GM18907 (cell line): Measurements from ENCODE around the gene KHDRBS1.
"Not testable (repeated sequence)": the region's sequence is repeated elsewhere in the genome, so short reads cannot be mapped to it uniquely, and the experiment has no call there.

Experiments used
- ATAC-seq: cut with Tn5 transposase; IDR thresholded peaks from one replicate; pipeline ENCODE4 v1.9.1; 2021; ENCODE audit warnings: mild to moderate bottlenecking, moderate library complexity; ENCODE audit not compliant: unreplicated experiment

KHDRBS1 gene

DNA sequence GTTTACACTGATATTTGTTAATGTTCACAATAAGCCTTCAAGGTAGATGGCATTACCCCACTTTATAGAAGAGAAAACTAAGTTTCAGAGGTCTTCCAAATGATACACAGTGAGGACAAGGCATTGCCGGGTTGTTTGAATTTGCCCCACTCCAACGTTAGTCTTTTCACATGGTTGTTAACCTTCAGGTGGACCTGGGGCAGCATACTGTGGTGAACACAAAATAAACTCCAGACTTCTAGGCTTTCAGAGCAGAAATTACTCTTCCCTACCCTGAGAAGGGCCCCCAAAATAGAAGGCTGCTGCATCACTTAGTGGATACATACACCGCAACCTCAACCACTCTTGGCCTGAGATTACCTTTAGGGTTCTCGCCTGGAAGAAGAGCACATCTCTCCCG, 3.4 kb upstream of the KHDRBS1 start:
- no peak for ATAC-seq

DNA sequence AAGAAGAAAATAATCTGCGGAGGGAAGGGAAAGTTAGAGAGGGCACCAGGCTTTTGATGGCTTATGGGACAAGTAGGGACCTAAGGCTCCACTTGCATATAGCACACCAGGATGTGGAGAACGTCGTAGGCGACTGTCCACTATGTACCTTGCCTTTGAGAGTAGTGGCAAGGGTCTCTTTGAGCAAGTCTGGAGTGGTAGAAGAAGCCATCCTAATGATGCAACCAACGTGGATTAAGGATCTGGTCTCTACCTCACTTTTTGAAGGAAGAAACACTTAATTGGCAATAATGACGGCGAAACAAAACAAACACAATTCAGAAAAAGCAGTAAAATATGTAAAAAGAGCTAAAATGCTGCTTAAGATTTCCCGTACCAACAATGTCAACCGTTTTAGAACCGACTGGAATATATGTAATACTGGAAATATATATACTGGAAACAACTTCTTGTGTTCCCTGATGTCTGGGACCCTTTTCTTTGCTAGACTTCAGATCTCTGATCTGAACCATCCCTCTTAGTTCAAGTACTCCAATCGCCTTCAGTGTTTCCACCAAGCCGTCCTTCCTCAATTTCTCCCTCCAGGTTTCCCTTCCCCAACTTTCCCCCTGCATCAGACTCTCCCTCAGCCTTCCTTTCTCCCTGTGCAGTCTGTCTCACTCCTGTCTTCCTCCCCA, 821 bp upstream of the KHDRBS1 start:
- no peak for ATAC-seq

DNA sequence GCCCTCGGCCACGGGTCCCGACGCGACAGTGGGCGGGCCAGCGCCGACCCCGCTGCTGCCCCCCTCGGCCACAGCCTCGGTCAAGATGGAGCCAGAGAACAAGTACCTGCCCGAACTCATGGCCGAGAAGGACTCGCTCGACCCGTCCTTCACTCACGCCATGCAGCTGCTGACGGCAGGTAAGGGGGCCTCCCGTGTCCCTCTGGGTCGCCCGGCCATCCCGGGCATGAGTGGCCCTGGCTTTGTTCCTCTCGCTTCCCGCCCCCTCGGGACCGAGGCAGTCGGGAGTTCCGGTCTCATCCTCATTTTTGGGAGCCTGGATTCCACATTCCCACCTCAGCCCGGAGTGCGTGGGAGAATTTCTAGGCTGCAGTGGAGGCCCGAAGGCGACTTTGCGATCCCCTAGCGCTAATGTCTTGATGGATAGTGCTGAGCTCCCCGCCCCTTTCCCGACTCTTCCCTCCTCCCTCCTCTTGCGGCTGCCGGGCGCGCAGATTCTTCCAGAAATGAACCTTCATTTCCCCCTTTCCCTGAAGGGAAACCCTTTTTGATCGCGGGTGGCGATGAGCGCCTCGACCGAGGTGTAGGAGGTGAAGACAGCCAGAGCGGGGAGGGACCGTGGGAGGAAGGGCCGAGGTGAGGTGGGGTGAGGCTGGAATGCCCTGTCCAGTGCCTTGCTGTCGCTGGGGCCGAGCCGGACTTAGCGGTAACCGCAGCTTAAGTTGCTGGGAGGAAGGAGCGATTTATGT, 705 bp downstream of the KHDRBS1 start:
- ATAC-seq = peak; percentile 38

DNA sequence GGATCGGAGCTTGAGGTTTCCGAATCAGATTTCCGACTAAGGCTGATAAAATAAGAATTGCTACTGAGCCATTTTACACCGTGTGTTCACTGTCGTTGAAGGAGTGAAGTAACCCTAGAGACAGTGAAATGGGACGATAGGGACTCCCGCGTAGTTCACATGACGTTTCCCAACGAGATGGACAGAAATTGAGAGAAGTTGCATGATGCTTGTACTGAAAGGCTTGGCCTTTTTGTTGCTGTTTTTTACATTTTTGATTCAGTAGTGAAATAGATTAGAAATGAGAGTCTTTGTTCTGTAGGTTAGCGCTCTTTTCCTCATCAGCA, 1.2 kb downstream of the KHDRBS1 start:
- ATAC-seq = no peak

DNA sequence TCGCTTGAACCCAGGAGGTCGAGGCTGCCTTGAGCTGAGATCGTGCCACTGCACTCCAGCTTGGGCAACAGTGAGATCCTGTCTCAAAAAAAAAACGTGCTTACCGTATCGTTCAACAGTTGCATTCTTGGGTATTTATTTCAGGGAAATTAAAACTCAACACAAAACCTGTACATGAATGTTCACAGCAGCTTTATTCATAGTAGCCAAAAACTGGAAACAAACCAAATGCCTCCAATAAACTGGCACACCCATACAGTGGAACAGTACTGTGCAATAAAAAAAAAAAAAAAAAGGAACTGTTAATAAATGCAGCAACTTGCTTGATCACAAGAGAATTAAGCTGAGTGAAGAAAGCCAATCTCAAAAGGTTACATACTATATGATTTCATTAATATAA, 6.7 kb downstream of the KHDRBS1 start:
- no peak for ATAC-seq

DNA sequence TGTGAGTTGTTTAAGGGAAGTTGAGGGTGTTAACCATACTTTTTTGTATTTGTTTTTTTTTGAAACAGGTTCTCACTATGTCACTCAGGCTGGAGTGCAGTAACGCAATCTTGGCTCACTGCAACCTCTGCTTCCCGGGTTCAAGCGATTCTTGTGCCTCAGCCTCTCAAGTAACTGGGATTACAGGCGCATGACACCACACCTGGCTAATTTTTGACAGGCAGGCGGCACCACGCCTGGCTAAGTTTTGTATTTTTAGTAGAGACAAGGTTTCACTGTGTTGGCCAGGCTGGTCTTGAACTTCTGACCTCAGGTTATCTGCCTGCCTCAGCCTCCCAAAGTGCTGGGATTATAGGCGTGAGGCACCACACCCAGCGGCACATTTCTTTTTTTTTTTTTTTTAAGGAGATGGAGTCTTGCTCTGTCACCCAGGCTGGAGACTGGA, 7.9 kb downstream of the KHDRBS1 start:
- not testable (repeated sequence) for ATAC-seq

DNA sequence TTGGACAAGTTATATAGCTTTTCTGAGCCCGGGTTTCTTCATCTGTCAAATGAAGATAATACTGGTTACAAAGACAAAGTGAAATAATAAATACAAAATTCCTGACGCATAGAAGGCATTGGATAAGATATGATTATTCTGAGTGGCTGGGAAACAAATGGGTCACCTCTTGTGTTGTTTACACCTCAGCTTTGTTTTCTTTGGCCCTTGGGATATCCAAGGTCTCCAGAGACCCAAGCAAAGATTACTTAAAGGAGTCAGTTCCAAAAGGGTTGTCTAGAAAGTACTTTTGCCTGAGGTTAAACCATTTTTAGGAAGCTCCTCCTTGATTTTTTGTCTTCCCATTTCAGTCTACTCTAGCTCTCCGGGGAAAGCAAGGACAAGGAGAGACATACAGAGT, 9.7 kb downstream of the KHDRBS1 start:
- ATAC-seq = no peak

DNA sequence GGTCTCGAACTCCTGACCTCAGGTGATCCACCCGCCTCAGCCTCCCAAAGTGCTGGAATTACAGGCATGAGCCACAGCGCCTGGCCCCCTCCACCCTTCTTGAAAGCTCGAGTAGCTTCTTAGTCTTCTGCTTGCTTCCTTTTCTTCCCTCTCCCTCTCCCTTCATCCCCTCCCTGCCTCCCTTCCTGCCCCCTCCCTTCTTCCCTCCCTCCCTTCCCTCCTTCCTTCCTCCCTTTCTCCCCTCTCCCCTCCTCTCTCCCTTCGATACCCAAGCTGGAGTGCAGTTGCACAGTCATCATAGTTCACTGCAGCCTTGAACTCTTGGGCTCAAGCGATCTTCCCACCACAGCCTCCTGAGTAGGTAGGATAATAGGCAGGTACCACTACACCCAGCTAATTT, 11.8 kb downstream of the KHDRBS1 start:
- no peak for ATAC-seq

DNA sequence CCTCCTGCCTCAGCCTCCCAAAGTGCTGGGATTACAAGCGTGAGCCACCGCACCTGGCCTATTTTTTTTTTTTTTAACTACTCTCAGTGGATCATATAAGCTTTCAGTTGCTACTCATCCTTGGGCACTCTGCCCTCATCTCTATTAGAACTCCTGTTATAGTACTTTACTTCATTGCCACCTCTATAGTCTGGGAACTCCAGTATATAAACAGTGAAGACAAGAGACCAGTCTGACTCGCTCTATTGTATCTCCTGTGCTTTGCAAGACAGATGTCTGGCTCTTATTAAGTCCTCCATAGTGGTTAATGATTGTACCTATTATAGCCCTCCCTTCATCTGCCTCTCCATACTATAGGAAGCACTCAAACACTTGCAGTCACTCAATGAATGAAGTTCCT, 15.1 kb downstream of the KHDRBS1 start:
- ATAC-seq = no peak

DNA sequence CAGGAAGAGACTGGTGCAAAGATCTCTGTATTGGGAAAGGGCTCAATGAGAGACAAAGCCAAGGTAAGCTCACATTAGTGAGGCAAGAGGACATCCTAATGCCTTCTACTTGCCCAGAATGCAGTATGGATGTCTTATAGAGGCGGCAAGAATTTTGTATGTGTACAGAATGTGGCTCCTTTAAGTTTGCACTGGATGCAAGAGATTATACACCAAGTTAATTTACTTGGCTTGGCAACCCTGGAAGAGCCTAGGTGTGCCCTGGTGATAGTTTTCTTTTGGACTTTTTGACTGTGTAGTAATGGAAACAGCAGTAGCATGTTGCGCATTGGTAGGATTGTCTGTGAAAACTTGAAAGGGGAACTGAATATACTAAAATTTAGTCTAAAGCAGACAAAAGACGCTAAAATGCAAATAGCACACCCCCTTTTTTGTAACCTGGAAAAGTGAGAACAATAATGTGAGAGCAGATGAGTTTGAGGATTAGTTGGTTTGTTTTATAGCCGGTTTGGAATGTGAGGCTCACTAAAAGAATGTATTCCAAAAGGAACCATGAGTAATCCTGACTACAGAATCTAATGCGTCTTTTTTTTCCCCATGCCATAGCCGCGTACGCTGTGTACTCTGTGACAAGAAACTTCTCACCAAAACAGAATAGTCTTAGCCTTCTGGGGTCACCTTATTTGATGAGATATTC, 18.1 kb downstream of the KHDRBS1 start:
- ATAC-seq = no peak

DNA sequence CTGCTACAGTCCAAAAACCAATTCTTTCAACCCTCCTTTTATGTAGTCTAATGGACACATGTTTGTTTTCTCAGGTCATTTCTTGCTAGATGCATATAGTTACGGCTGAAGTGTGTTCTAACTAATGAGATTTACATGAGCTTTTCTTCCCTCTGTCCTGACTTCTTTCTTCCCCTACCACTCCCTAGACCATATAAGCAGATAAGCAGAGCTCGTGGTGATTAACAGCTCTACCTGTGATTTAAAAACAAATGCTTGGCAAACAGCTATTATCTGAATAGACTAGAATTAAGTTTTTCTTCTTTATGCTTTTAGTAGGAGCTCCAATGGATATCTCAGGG, 18.6 kb downstream of the KHDRBS1 start:
- ATAC-seq = no peak

DNA sequence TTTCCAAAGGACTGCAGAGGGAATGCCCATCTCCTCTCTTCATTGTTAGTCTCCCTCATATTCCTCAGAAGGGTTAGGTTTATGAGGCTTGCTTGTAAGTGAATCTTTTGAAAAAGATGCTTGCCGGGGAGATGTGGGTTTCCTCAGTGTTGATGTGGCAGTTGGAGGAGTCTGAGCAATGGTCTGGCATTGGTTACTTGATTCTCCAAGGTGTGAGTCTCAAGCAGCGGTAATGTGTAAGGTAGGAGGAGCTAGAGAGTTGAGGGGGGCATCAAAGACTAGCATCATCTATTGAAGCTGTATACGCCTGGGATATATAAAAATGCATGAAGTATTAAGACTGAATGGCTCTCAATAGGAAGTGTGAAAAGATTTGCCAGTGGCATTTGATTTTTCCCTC, 21.5 kb downstream of the KHDRBS1 start:
- no peak for ATAC-seq

DNA sequence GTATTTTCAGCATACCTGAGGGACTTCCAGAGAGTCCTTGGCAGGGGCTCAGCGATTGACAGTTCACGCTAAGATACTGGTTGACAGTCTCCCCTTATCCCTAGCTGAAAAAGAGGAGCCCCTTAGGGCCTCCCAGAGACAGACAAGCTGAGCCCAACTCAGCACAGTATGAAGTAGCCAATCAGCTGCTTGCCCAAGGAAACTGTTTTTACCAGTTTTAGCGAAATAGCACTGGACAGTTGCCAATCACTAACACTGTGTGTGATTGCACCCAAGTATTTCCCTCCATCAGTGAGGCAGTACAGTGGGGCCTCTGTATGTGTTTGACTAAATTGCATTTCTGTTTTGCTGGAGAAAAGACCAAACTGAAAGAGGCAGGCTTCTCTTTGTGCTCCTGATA, 27.0 kb downstream of the KHDRBS1 start:
- ATAC-seq = no peak

DNA sequence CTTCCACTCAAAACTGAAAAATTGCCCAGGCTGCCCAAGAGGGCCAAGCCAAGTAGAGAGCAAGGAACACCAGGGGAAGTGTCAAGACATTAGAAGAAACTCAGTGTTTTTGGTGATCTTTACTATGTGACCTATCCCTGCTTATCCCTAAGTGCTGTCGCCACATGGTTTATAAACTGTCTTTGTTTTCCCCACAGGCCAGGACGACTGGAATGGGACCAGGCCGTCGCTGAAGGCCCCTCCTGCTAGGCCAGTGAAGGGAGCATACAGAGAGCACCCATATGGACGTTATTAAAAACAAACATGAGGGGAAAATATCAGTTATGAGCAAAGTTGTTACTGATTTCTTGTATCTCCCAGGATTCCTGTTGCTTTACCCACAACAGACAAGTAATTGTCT, 28.7 kb downstream of the KHDRBS1 start:
- no peak for ATAC-seq

DNA sequence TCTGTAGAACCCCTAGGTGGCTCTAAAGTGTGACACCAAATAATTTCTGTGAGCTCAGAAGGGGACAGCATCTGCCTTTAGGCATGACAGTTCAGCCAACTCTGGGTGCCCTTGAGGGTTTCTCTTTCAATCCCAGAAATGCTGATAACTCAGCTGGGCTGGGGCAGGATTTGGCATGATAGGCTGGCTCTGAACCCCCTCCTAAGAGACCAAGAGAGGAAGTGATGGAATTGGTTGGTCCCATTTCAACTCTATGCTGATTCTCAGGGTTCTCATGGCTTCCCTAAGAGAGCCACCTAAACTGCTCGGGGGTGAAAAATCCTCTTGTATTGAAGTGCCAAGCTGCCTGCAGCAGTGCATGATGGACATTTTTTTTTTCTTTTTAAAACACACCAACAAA, 30.6 kb downstream of the KHDRBS1 start:
- ATAC-seq = no peak

DNA sequence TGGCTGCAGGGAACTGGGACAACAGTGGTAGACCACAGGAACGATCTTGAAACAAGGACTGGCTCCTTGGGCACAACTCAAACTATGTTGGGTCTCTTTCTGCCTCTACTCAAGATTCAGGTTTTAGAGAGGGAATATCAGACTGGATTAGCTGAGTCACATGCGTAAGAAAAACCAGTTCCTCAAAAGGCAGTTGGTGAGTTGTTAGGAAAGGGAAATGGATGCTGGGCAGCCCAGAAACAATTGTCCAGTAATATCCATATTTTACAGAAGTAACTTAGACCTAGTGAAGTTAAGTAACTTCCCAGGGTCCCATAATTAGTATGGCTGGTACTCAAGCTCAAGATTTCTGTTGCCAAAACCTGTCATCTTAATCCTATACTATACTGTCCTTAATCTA, 32.1 kb downstream of the KHDRBS1 start:
- ATAC-seq = no peak

DNA sequence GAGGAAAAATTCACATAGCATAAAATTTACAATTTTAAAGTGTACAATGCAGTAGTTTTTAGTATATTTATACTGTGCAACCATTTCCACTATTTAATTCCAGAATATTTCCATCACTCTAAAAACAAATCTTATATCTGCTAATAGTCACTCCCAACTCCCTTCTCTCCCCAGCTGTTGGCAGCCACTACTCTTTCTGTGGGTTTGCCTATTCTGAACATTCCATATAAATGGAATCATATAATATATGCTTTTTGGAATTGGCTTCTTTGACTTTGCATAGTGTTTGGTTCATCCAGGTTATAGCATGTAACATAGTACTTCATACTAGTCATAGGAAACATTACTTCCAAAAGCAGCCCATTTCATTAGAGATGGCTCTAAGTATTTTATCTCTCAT, 34.0 kb downstream of the KHDRBS1 start:
- no peak for ATAC-seq

DNA sequence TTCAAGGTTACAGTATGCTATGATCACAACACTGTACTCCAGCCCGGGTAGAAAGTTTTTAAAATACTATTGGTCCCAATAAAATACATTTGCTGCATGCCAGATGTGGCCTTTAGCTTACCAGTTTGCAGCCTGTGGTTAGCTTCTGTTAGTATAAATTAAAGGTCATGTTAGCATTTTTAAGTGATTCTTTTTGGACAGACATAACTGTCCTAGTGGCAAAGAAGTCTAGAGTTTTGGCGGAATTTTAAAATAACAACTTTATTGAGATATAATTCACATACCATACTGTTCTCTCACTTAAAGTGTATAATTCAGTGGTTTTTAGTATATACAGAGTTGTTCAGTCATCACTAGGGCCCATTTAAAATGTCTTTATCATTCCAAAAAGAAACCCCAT, 34.8 kb downstream of the KHDRBS1 start:
- no peak for ATAC-seq

DNA sequence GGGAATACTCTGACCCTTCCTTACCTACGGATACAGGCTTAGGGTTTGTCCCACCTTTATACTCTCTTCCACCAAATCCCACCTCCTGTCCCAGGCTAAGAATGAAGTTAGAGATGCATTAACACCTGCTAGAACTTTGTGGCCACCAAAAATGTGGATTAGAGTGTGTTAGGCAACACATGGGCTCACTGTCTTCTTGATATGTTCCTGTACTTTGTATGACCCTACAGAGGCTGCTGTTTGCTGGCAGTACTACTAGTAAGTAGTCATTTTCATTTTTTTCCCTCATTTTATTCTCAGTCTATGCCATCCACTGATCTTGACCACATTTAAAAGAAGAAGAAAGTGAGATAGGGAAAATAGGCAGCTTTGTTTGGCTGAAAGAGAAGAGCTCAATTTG, 38.0 kb downstream of the KHDRBS1 start:
- ATAC-seq = no peak

DNA sequence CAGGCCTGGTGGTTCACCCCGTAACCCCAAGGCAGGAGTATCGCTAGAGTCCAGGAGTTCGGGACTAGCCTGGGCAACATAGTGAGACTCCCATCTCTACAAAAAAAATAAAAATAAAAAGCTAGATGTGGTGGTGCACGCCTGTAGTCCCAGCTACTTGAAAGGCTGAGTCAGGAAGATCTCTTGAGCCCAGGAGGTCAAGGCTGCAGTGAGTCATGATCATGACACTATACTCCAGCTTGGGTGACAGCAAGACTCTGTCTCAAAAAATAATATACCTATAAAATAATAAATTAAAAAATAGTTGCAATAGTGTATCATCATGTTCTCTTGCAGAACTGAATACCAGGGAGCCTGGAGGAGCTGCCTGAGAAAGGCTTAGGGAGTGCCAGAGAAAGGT, 39.2 kb downstream of the KHDRBS1 start:
- no peak for ATAC-seq

DNA sequence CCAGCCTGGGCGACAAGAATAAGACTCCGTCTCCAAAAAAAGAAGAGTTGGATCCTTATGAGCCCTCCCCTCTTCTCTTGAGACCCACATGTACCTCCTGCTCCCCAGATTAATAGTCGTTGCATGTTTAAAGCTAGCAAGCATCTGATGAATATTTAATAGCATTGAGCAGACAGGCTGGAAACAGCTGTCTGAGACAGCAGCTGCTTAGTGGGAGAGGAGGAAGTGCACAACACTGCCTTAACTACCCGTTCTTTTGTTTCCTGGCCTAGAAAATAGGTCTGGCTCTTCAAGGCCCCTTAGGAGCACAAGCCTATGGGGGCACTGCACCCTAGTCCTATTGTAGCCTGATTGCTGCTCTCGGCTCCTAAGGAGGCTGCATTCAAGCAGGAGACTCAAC, 41.7 kb downstream of the KHDRBS1 start:
- no peak for ATAC-seq

DNA sequence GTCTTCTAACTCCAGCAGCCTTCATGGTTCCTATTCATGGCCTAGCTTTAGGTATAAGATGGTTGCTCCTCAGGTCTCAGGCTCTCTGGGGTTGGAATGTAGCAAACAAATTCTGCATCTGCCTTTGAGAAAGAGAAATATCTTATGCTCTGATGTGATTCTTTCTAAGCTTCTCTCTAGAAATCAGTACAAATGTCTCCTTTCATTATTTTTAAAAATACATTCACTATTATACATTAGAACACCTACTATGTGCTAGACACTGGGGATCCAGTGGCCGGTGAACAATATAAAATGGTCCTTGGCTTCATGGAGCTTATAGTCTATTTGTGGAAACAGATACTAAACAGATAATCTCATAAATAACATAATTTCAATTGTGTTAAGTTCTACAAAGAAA, 42.9 kb downstream of the KHDRBS1 start:
- ATAC-seq = no peak
